Endothelial cell of umbilical vein (primary cell): Measurements from ENCODE around the gene TATDN3. TPM values are rescaled to one million over a fixed set of nuclear protein-coding genes. Genes with fewer than 3 reads are reported as not detected.
"Not testable (repeated sequence)": the region's sequence is repeated elsewhere in the genome, so short reads cannot be mapped to it uniquely, and the experiment has no call there.

Source experiments
- BruUV-seq: library from RNA; stranded (reverse); fragments of 400-500 nt; replicated peaks from 2 replicates; lab custom pipeline; 2021; lab: Mats Ljungman, UMichigan
- CTCF ChIA-PET: fragments of 300-600, 350-600 bp; sonication (Branson Sonifier 250); formaldehyde crosslinking; loops from one replicate; lab custom pipeline; 2021; ENCODE audit warnings: antibody characterized with exemption, inconsistent platforms; lab: Charles Lee
- POLR2A ChIA-PET: fragments of 300-600, 350-600 bp; sonication (Branson Sonifier 250); formaldehyde crosslinking; loops from one replicate; lab custom pipeline; 2021; ENCODE audit warnings: antibody characterized with exemption, inconsistent platforms; lab: Charles Lee
- DNase-seq: peaks from one replicate; pipeline ENCODE4 v3.0.0-alpha.2; 2011; ENCODE audit warnings: low read depth, low spot score
- FAIRE-seq: peaks from 2 replicates; lab custom pipeline; 2011; peaks lifted over from hg19 to GRCh38; lab: Jason Lieb, UNC
- H2AFZ ChIP-seq: 2 replicates; pipeline ENCODE4 v1.6.0; 2012; ENCODE audit warnings: low read depth, low read length, control low read depth, inconsistent platforms
- H3K27ac ChIP-seq: 2 replicates; pipeline ENCODE4 v1.5.1; 2011; ENCODE audit warnings: low read depth, mild to moderate bottlenecking, control low read depth, low read length, moderate library complexity; ENCODE audit not compliant: insufficient read depth
- H3K27me3 ChIP-seq, 2 experiments: 2 replicates each; pipeline versions ENCODE4 v1.6.0 to v1.6.1; 2011; ENCODE audit warnings: low read length in 2 of 2, mixed read lengths in 1 of 2; ENCODE audit not compliant: control insufficient read depth in 2 of 2, insufficient read depth in 2 of 2
- H3K36me3 ChIP-seq, 2 experiments: 2 replicates in 1 of 2; 3 replicates in 1 of 2; pipeline ENCODE4 v1.5.1; 2011; ENCODE audit warnings: low read length in 2 of 2, mild to moderate bottlenecking in 1 of 2, moderate library complexity in 1 of 2; ENCODE audit not compliant: control insufficient read depth in 2 of 2, insufficient read depth in 2 of 2; ENCODE audit errors: extremely low read depth in 1 of 2
- H3K4me1 ChIP-seq: 3 replicates; pipeline ENCODE4 v1.5.1; 2011; ENCODE audit warnings: mild to moderate bottlenecking, low read length; ENCODE audit not compliant: control insufficient read depth, insufficient read depth; ENCODE audit errors: extremely low read depth
- H3K4me2 ChIP-seq: 2 replicates; pipeline ENCODE4 v1.6.1; 2011; ENCODE audit warnings: low read length, control low read depth, mixed read lengths; ENCODE audit not compliant: insufficient read depth
- H3K4me3 ChIP-seq, 3 experiments: fragments of 200-600 bp in 1 of 3; sonication (generic), shearing (Covaris generic) in 1 of 3; replicated peaks in 1 of 3; 2 replicates each; pipeline ENCODE4 v1.5.1; 2011 to 2016; ENCODE audit warnings: control low read depth in 3 of 3, low read length in 3 of 3, mild to moderate bottlenecking in 2 of 3, inconsistent platforms in 1 of 3, low read depth in 1 of 3, moderate library complexity in 1 of 3; ENCODE audit not compliant: insufficient read depth in 1 of 3
- H3K79me2 ChIP-seq: 2 replicates; pipeline ENCODE4 v1.6.0; 2012; ENCODE audit warnings: low read length, inconsistent platforms; ENCODE audit not compliant: control insufficient read depth, insufficient read depth
- H3K9ac ChIP-seq: replicated peaks from 2 replicates; pipeline ENCODE3; 2011; ENCODE audit warnings: low read length, control low read depth; ENCODE audit not compliant: insufficient read depth; ENCODE audit errors: extremely low read depth
- H3K9me1 ChIP-seq: replicated peaks from 3 replicates; pipeline ENCODE4 v1.6.0; 2011; ENCODE audit warnings: mild to moderate bottlenecking, low read length; ENCODE audit not compliant: control insufficient read depth, insufficient read depth; ENCODE audit errors: extremely low read depth
- H3K9me3 ChIP-seq: replicated peaks from 2 replicates; pipeline ENCODE4 v1.5.1; 2012; ENCODE audit warnings: low read length, inconsistent platforms; ENCODE audit not compliant: control insufficient read depth, insufficient read depth
- H4K20me1 ChIP-seq: replicated peaks from 2 replicates; pipeline ENCODE3; 2011; ENCODE audit warnings: mild to moderate bottlenecking, low read length; ENCODE audit not compliant: control insufficient read depth, insufficient read depth; ENCODE audit errors: extremely low read depth
- FOS ChIP-seq: IDR thresholded peaks from 2 replicates; pipeline ENCODE4 v1.6.1; 2011; ENCODE audit warnings: mild to moderate bottlenecking, low read length, moderate library complexity, borderline replicate concordance; ENCODE audit not compliant: insufficient read depth
- MAX ChIP-seq: IDR thresholded peaks from 2 replicates; pipeline ENCODE4 v1.6.1; 2011; ENCODE audit not compliant: insufficient read depth, insufficient read length
- POLR2AphosphoS5 ChIP-seq: IDR thresholded peaks from 2 replicates; pipeline ENCODE4 v1.6.1; 2012; ENCODE audit warnings: low read depth, mild to moderate bottlenecking, control low read depth, low read length, moderate library complexity; ENCODE audit not compliant: insufficient read depth
- dilution Hi-C: fragments of 300-500 bp; cut with MboI; formaldehyde crosslinking; loops from one replicate; pipeline ENCODE4 v1.15.0; 2019; ENCODE audit warnings: low sequenced_read_pairs; ENCODE audit not compliant: extremely low pct_ligation_motif_present
- intact Hi-C: fragments of 100-400 bp; cut with micrococcal nuclease; formaldehyde crosslinking; loops from one replicate; pipeline ENCODE4 v1.10.0; 2022
- polyA plus RNA-seq, 4 experiments: library from polyadenylated mRNA; depleted of rRNA in 3 of 4; stranded (reverse) in 3 of 4; unstranded in 1 of 4; fragments of >200 nt; gene quantifications; 2 replicates each; pipeline versions ENCODE4 v1.2.1 to v1.2.3, GENCODE V29; 2011 to 2012; ENCODE audit warnings: missing spikeins in 1 of 4
- total RNA-seq: library from RNA; stranded (reverse); gene quantifications from 2 replicates; pipeline ENCODE4 v1.2.3, GENCODE V29; 2021

Gene TATDN3
- total and polyA plus RNA-seq, 2 donors (not counting 3 experiments of a cell fraction or from before 2014, with no cell fraction given), result 4.3 to 8.0 TPM

- H3K79me2 ChIP-seq, DNase-seq, H3K27ac ChIP-seq, H3K4me3 ChIP-seq, H3K27me3 ChIP-seq, H2AFZ ChIP-seq, intact Hi-C loops, H3K36me3 ChIP-seq, dilution Hi-C loops, FAIRE-seq, BruUV-seq, H3K9ac ChIP-seq, POLR2A ChIA-PET, H4K20me1 ChIP-seq, H3K9me1 ChIP-seq, H3K4me1 ChIP-seq, H3K9me3 ChIP-seq, H3K4me2 ChIP-seq: not testable (repeated sequence)
- CTCF ChIA-PET, result interaction anchor here (1.2 to 1.6 kb wide), 3 partner anchors 14 to 84 kb away, joined by 3 to 6 read pairs (median 5); no protein-coding TSS in a partner anchor
These were observed 41.8 kb downstream of the TATDN3 start for GRCh38 chr1:212833211-212834207.

GRCh38 chr1:212838145-212838544, 46.5 kb downstream of the TATDN3 start:
- no peak overlapping the region for H3K27ac ChIP-seq
- no peak overlapping the region for H2AFZ ChIP-seq
- BruUV-seq, result no TSS peak
- no peak overlapping the region for H3K9ac ChIP-seq
- intact Hi-C loops, result no loop called here
- DNase-seq, result no peak
- CTCF ChIA-PET, result interaction anchor here (0.8 to 2.5 kb wide), 3 partner anchors 11 to 361 kb away, joined by 3 to 8 read pairs (median 3); no protein-coding TSS in a partner anchor
- H3K9me3 ChIP-seq, result no peaks in the 10 kb centered on the region
- no peaks in the 10 kb centered on the region for H3K79me2 ChIP-seq
- dilution Hi-C loops, result no loop called here
- no peak overlapping the region for H3K4me3 ChIP-seq
- no peaks in the 10 kb centered on the region for H3K4me1 ChIP-seq
- no peaks in the 10 kb centered on the region for H4K20me1 ChIP-seq
- POLR2A ChIA-PET, result interaction anchor here (0.6 kb wide), 1 partner anchor 178 kb away, joined by 3 read pairs; no protein-coding TSS in a partner anchor
- FAIRE-seq, result no peak
- H3K4me2 ChIP-seq, result no peak overlapping the region
- no peaks in the 10 kb centered on the region for H3K36me3 ChIP-seq
- H3K9me1 ChIP-seq, result no peaks in the 10 kb centered on the region
- H3K27me3 ChIP-seq, result no peaks in the 10 kb centered on the region
- TF ChIP-seq MAX, result no peak
- no peak for TF ChIP-seq POLR2AphosphoS5
- no peak for TF ChIP-seq FOS

GRCh38 chr1:212844521-212844920, 52.8 kb downstream of the TATDN3 start:
- H3K9me1 ChIP-seq, H3K9ac ChIP-seq, H2AFZ ChIP-seq, H3K4me3 ChIP-seq, POLR2A ChIA-PET, H3K79me2 ChIP-seq, H3K27ac ChIP-seq, H3K27me3 ChIP-seq, dilution Hi-C loops, H3K36me3 ChIP-seq, H3K4me1 ChIP-seq, H3K4me2 ChIP-seq, H3K9me3 ChIP-seq, intact Hi-C loops, DNase-seq, H4K20me1 ChIP-seq, FAIRE-seq, CTCF ChIA-PET, BruUV-seq: not testable (repeated sequence)
